ENCODE results near the gene FN3KRP. TPM values are rescaled to one million over a fixed set of nuclear protein-coding genes. Genes with fewer than 3 reads are reported as not detected.

FN3KRP gene
- total RNA-seq, 4 donors from 2014 or later: 9.3 to 122 (median 16.2) TPM

DNA sequence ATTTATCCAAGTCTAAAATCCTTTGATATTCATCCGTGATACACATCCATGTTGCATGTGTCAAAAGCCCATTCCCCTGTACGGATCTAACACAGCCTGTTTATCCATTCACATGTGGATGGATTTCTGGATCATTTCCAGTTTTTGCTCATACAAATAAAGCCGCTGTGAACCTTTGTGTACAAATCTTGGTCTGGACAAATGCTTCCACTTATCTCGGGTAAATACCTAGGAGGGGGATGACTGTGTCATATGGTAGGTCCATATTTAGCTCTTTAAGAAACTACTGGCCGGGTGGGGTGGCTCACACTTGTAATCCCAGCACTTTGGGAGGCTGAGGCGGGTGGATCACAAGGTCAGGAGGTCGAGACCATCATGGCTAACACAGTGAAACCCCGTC, 29.0 kb downstream of the FN3KRP start:
- 83 to 85% methylated on average over 8 of the region's 8 CpGs for WGBS, 2 donors
- H3K27me3 ChIP-seq: no peaks in the 10 kb centered on the region
- peaks cover 17 to 20% of the 10 kb centered on the region in 2 donors for H3K36me3 ChIP-seq
- TF ChIP-seq, protein P1, sequence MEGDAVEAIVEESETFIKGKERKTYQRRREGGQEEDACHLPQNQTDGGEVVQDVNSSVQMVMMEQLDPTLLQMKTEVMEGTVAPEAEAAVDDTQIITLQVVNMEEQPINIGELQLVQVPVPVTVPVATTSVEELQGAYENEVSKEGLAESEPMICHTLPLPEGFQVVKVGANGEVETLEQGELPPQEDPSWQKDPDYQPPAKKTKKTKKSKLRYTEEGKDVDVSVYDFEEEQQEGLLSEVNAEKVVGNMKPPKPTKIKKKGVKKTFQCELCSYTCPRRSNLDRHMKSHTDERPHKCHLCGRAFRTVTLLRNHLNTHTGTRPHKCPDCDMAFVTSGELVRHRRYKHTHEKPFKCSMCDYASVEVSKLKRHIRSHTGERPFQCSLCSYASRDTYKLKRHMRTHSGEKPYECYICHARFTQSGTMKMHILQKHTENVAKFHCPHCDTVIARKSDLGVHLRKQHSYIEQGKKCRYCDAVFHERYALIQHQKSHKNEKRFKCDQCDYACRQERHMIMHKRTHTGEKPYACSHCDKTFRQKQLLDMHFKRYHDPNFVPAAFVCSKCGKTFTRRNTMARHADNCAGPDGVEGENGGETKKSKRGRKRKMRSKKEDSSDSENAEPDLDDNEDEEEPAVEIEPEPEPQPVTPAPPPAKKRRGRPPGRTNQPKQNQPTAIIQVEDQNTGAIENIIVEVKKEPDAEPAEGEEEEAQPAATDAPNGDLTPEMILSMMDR (IDR thresholded peaks at IDR 0.05): no peak
- DNase-seq: no peak
- intact Hi-C loops (cut with DNase I): no loop called here
- no peak overlapping the region for H3K27ac ChIP-seq
- no peaks in the 10 kb centered on the region for H3K4me1 ChIP-seq
- H3K4me3 ChIP-seq (replicated peaks in 1 of 3): no peak overlapping the region
- H3K9me3 ChIP-seq: no peaks in the 10 kb centered on the region

DNA sequence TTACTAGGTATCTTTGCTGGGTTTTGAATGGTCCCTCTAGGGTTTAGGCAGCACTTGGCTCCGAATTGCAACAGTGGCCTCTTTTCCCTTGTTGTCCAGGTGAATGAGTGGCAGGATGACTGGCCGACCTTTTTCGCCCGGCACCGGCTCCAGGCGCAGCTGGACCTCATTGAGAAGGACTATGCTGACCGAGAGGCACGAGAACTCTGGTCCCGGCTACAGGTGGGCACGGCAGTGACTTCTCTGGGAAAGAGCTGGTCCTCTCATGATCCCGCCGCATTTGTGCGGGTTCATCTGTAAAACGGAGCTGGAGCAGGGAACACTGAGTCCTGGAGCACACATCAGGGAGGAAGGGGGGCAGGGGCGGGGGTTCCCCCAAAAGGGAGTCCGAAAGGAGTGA, 32.2 kb downstream of the FN3KRP start:
- Histone ChIP-seq H3K4me1 (peaks cover 8 to 11% of the 10 kb centered on the region in 2 donors), H3K36me3 (no peaks in the 10 kb centered on the region), H3K4me3 (replicated peaks in 1 of 3) (no peak overlapping the region), H3K27me3 (no peaks in the 10 kb centered on the region), H3K27ac (no peak overlapping the region), H3K9me3 (no peaks in the 10 kb centered on the region)
- no peak for DNase-seq
- TF ChIP-seq, protein P1 (IDR thresholded peaks at IDR 0.05): no peak
- TF ChIP-seq POLR2A (IDR thresholded peaks at IDR 0.05): no peak
- intact Hi-C loops (cut with DNase I): no loop called here
- WGBS, 2 donors: 97% methylated on average over 15 to 16 of the region's 16 CpGs

DNA sequence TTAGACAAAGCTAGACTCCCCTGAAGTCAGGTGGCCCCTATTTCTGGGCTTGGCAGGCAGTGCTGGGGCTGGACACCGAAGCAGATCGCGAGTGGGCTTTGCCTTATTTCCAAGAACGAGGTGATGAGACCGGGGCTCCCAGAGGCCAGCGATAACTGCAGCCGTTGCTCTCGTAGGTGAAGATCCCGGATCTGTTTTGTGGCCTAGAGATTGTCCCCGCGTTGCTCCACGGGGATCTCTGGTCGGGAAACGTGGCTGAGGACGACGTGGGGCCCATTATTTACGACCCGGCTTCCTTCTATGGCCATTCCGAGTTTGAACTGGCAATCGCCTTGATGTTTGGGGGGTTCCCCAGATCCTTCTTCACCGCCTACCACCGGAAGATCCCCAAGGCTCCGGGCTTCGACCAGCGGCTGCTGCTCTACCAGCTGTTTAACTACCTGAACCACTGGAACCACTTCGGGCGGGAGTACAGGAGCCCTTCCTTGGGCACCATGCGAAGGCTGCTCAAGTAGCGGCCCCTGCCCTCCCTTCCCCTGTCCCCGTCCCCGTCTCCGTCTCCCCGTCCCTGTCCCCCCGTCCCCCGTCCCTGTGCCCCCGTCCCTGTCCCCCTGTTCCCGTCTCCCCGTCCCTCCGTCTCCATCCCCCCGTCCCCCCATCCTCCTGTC, 33.9 kb downstream of the FN3KRP start:
- Histone ChIP-seq H3K27ac (no peak overlapping the region), H3K4me3 (replicated peaks in 1 of 3) (no peak overlapping the region), H3K4me1 (peaks cover 8 to 11% of the 10 kb centered on the region in 2 donors), H3K36me3 (no peaks in the 10 kb centered on the region), H3K9me3 (no peaks in the 10 kb centered on the region), H3K27me3 (no peaks in the 10 kb centered on the region)
- intact Hi-C loops (cut with DNase I): loop anchor here (5.0 kb wide), 1 partner anchor 33 kb away; the partner anchor contains the start of gene FN3KRP
- DNase-seq: no peak
- TF ChIP-seq, protein P1 (IDR thresholded peaks at IDR 0.05): no peak
- TF ChIP-seq POLR2A (IDR thresholded peaks at IDR 0.05): no peak
- WGBS, 2 donors: 63 to 79% methylated on average over 25 to 36 of the region's 40 CpGs

DNA sequence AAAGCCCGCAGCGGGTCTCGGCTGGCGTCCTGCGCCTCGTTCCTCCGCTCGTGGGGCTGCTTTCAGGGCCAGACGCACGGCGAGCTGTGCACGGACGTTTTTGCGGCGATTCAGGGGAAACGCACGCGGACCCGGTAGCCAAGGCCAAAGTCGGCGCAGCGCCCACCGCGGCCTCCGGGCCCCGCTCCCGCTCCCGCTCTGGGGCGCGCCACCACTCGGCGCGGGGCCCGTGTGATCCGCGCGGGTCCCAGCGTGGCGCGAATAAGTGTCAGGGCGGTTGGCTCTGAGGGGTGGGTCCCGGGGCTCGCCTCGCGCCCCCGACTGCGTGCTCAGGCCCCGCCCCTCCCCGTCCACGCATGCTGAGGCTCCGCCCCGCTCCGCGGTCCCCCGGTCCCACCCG, 34.7 kb downstream of the FN3KRP start:
- WGBS, 2 donors: 0% methylated on average over 2 of the region's 56 CpGs; no CpG with 5 or more reads in 1 of the 2 donors
- Histone ChIP-seq H3K4me3 (replicated peaks in 1 of 3) (peak overlapping the region in 1 of 3 donors; percentile 77), H3K4me1 (peaks cover 8 to 11% of the 10 kb centered on the region in 2 donors), H3K36me3 (no peaks in the 10 kb centered on the region), H3K9me3 (no peaks in the 10 kb centered on the region), H3K27ac (peak overlapping the region in 2 of 3 donors; percentile 23 to 65), H3K27me3 (no peaks in the 10 kb centered on the region)
- no peak for DNase-seq
- peak in 1 of 2 donors; percentile 20 for TF ChIP-seq POLR2A (IDR thresholded peaks at IDR 0.05)
- TF ChIP-seq, protein P1 (IDR thresholded peaks at IDR 0.05): no peak
- intact Hi-C loops (cut with DNase I): loop anchor here (5.0 kb wide), 1 partner anchor 34 kb away; the partner anchor contains the start of gene FN3KRP

Measured in thyroid gland (tissue), 4 donors.